ENCODE data around the gene CLDN25.

GRCh38 chr11:113778111-113778910, 1.3 kb upstream of the CLDN25 start:
- TF ChIP-seq POLR2AphosphoS5 (IDR thresholded peaks at IDR 0.05) = no peak
- TF ChIP-seq EP300 (IDR thresholded peaks at IDR 0.05) = no peak
- TF ChIP-seq, protein P1, sequence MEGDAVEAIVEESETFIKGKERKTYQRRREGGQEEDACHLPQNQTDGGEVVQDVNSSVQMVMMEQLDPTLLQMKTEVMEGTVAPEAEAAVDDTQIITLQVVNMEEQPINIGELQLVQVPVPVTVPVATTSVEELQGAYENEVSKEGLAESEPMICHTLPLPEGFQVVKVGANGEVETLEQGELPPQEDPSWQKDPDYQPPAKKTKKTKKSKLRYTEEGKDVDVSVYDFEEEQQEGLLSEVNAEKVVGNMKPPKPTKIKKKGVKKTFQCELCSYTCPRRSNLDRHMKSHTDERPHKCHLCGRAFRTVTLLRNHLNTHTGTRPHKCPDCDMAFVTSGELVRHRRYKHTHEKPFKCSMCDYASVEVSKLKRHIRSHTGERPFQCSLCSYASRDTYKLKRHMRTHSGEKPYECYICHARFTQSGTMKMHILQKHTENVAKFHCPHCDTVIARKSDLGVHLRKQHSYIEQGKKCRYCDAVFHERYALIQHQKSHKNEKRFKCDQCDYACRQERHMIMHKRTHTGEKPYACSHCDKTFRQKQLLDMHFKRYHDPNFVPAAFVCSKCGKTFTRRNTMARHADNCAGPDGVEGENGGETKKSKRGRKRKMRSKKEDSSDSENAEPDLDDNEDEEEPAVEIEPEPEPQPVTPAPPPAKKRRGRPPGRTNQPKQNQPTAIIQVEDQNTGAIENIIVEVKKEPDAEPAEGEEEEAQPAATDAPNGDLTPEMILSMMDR (IDR thresholded peaks at IDR 0.05) = no peak
